Activated CD8-positive, alpha-beta memory T cell treated with anti-CD3 and anti-CD28 coated beads, Interleukin-2, amount 50 U/mL, for 24 hours (primary cell): Measurements from ENCODE around the gene CLMP.

Source experiments
- DNase-seq: peaks from one replicate; pipeline ENCODE4 v3.0.0-alpha.2; 2020; ENCODE audit errors: extremely low read depth

CLMP gene

DNA sequence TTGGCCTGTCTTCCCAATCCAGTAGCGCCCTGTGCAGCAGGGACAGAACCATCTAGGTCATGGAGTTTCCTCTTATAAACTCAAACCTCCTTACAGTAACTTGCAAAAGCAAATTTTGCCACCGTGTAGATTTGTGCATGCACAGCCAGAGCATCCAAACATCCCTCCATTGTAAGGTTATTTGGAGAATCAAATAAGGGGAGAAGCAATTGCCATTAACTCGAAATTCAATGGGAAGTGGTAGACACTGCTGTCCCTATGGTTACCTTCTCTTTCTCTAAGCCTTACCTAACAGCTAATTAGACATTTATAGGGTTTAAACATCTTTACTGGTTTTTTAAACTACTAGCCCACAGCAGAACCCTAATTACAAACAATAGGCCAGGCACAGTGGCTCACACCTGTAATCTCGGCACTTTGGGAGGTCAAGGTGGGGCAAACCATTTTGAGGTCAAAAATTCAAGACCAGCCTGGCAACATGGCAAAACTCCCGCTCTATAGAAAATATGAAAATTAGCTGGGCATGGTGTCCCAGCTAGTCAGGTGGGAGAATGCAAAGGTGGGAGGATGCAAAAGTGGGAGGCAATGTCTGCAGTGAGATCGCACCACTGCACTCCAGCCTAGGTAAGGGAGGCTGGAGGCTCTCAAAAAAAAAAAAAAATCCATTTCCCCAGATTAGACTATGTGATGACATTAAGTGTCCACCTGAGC lies 139.7 kb downstream of the CLMP start:
- DNase-seq, result no peak

DNA sequence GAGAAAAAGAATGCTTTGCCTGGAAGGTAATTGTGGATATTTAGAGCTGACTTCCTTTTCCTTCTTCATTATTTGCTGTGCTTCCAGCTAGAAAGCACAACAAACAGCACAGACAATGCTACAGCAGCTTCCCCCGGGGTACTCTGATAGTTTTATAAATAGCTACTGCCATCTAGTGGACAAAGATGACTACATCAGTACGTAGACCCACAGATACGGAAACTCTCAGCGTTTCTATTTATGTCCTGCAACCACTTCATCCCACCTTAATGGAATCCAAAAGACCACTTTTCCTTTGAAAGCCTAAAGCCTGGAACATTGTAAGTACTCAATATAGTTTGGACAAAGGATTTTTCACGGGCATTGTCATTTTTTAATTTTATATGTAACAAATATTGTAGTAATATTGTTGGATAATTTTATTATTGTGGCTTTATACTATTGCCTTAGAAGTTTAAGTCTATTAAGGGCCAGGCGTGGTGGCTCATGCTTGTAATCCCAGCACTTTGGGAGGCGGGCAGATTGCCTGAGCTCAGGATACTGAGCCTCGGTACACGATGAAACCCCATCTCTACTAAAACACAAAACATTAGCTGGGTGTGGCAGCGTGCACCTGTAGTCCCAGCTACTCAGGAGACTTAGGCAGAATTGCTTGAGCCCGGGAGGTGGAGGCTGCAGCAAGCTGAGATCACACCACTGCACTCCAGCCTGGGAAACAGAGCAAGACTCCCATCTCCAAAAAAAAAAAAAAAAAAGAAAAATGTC lies 140.6 kb downstream of the CLMP start:
- DNase-seq, result no peak

DNA sequence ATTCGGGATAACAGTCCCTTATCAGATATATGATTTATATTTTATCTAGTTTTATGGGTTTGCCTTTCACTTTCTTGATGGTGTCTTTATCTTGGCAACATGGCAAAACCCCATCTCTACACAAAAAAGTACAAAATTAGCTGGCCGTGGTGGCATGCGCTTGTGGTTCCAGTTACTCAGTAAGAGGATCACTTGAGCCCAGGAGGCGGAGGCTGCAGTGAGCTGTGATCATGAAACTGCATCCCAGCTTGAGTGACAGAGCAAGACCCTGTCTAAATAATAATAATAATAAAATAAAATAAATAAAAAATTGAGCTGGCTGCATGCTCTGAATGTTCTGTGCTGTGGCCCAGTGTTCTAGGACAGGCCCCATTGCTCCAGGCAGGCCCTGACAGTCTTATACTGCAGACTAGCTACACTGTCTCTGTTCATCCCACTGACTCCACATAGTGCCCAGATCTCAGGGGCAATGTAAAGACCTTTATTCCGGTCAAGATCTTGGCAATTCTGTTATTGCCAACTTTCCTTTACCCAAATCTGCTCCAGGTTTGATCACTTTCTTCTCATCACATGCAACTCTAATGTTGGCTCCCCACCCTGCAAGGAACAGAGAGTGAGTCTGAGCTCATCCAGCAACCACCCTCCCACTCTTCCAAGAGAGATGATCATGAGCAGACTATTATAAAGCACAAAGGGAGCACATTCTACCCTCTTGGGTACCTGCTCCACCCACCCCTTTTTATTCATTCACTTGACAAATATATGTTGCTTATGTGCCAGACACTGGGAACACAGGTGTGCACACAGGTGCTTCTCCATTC lies 141.9 kb downstream of the CLMP start:
- DNase-seq, result no peak

- DNase-seq, result no peak
Observed at GRCh38 chr11:123051634-123052033, 143.4 kb downstream of the CLMP start.

DNA sequence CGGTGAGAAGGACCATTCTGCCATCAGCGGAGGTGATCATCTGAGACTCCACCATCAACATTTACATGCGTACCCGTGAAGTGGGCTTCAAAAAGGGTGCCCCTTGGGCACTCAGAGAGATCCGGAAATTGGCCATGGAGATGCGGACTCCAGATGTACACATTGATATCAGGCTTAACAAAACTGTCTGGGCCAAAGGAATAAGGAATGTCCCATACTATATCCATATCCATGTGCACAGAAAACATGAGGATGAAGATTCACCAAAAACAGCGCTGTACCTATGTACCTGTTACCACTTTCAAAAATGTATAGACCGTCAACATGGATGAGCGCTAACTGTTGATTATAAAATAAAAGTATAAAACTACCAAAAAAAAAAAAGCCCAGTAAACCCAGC lies 143.9 kb downstream of the CLMP start:
- no peak for DNase-seq

GRCh38 chr11:123047947-123048293 lies 147.1 kb downstream of the CLMP start:
- no peak for DNase-seq

GRCh38 chr11:123047266-123047946 lies 147.6 kb downstream of the CLMP start:
- DNase-seq, result no peak

DNA sequence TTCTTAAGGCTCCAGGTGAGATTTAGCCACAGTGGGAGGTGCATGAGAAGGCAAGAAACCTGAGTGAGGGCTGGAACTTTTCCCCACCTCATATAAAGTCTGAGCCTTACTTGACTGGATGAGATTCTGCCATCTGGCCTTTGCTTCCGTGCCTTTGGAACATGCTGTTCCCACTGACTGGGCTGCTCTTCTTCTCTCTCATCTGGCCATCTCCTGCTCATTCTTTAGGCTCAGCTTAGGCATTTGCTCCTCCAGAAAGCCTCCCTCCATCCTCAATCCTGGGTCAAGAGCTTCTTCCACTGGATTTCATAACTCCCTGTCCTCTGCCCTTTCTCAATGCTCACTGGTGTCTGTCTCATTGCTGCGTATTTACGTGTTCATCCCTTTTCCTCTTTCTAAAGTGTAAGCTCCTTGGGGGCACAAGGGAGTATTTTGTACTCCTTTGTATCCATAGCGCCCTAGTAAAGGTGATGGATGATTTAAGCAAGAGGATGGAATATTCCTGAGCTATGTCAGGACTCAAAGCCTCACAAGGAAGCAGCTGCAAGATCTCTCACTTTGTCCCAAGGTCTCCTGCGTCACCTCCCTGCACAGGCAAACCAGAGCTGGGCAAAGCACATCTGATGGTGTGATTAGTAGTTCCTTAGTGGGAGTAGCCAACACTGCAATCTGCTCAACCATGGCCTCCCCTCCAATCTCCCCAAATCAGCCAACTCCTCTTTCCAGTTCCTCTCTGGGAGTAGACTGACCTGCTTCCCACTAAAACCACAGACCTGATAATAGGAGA lies 148.4 kb downstream of the CLMP start:
- DNase-seq, result no peak

GRCh38 chr11:123045101-123045500 lies 149.9 kb downstream of the CLMP start:
- DNase-seq, result no peak

- no peak for DNase-seq
Observed at GRCh38 chr11:123041185-123041584, 153.9 kb downstream of the CLMP start.

DNA sequence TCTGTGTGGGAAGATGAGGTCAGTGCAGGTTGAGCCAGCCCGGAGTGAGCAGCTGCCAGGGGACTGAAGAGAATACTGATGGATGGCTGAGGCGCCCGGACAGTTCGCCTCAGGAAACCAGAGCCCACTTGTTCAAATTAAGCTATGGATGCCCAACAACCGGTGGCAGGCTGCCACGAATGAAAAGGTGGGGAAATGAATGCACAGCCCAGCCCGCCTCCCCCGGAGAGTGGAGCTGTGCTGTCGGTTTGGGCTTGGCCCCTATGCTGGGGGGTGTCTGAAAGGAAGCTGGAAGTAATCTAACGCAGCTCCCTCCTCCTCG lies 155.0 kb downstream of the CLMP start:
- no peak for DNase-seq

GRCh38 chr11:123035831-123036230 lies 159.2 kb downstream of the CLMP start:
- no peak for DNase-seq

DNA sequence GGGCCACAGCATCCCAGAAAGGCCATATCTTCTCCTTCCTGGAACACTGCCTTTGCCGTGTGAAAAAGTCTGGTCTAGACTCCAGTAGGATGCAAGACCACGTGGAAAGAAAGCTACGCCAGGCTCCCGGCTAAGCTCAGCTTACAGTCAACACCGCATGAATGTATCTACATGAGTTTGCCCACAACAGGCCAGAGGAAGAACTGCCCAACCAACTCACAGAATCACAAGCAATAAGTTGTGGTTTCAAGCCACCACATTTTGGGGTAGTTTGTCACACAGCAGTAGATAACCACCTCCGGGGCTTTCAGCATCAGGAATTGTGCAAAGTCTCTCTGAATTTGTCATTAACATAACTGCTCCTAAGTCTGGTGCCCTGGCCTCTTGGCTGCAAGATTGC lies 160.5 kb downstream of the CLMP start:
- no peak for DNase-seq

- DNase-seq, result no peak
Observed at GRCh38 chr11:123033895-123034294, 161.2 kb downstream of the CLMP start.

GRCh38 chr11:123030517-123030916 lies 164.5 kb downstream of the CLMP start:
- DNase-seq, result no peak

- no peak for DNase-seq
Observed at GRCh38 chr11:123020968-123021367, 174.1 kb downstream of the CLMP start.
